Femur (tissue), 1 donor: ENCODE measurements around the gene SLC2A14.
"Not testable (repeated sequence)": the region's sequence is repeated elsewhere in the genome, so short reads cannot be mapped to it uniquely, and the experiment has no call there.

Experiments used
- DNase-seq: peaks from one replicate; pipeline ENCODE4 v3.0.0-alpha.2; 2017

The SLC2A14 gene

GRCh38 chr12:7872566-7873319 lies at the start of gene SLC2A14:
TSS of gene SLC2A14 (minus strand) at chr12:7872915. CDS start at chr12:7869880, 3,035 bp downstream.
- DNase-seq: no peak

- not testable (repeated sequence) for DNase-seq
Measured at GRCh38 chr12:7921181-7921580, 48.5 kb upstream of the SLC2A14 start.

- DNase-seq: not testable (repeated sequence)
Measured at GRCh38 chr12:7918268-7918590, 45.5 kb upstream of the SLC2A14 start.

- DNase-seq: no peak
Measured at GRCh38 chr12:7917392-7918267, 44.9 kb upstream of the SLC2A14 start.

- DNase-seq: no peak
Measured at GRCh38 chr12:7916936-7917335, 44.2 kb upstream of the SLC2A14 start.

GRCh38 chr12:7915661-7916403 lies 43.1 kb upstream of the SLC2A14 start:
- DNase-seq: no peak

- not testable (repeated sequence) for DNase-seq
Measured at GRCh38 chr12:7910106-7910505, 37.4 kb upstream of the SLC2A14 start.

GRCh38 chr12:7907009-7907408 lies 34.3 kb upstream of the SLC2A14 start:
- DNase-seq: no peak

- DNase-seq: not testable (repeated sequence)
Measured at GRCh38 chr12:7906303-7906702, 33.6 kb upstream of the SLC2A14 start.

GRCh38 chr12:7905600-7906125 lies 32.9 kb upstream of the SLC2A14 start:
- DNase-seq: not testable (repeated sequence)

- no peak for DNase-seq
Measured at GRCh38 chr12:7905071-7905470, 32.4 kb upstream of the SLC2A14 start.

GRCh38 chr12:7902416-7902815 lies 29.7 kb upstream of the SLC2A14 start:
- DNase-seq: not testable (repeated sequence)

GRCh38 chr12:7899755-7900154 lies 27.0 kb upstream of the SLC2A14 start:
- no peak for DNase-seq

GRCh38 chr12:7896726-7897125 lies 24.0 kb upstream of the SLC2A14 start:
- DNase-seq: not testable (repeated sequence)

GRCh38 chr12:7892186-7892980 lies 19.7 kb upstream of the SLC2A14 start:
- no peak for DNase-seq

GRCh38 chr12:7884689-7885088 lies 12.0 kb upstream of the SLC2A14 start:
- DNase-seq: no peak

GRCh38 chr12:7881736-7882120 lies 9.0 kb upstream of the SLC2A14 start:
- not testable (repeated sequence) for DNase-seq

- not testable (repeated sequence) for DNase-seq
Measured at GRCh38 chr12:7880952-7881735, 8.4 kb upstream of the SLC2A14 start.

- DNase-seq: no peak
Measured at GRCh38 chr12:7879246-7879645, 6.5 kb upstream of the SLC2A14 start.

- DNase-seq: no peak
Measured at GRCh38 chr12:7877420-7877819, 4.7 kb upstream of the SLC2A14 start.

GRCh38 chr12:7870335-7870734 lies 2.4 kb downstream of the SLC2A14 start:
- no peak for DNase-seq
